HepG2 (cell line): ENCODE measurements around the gene EPHX1. TPM values are rescaled to one million over a fixed set of nuclear protein-coding genes. Genes with fewer than 3 reads are reported as not detected.

Source experiments
- GABPB1 ChIP-seq: IDR thresholded peaks from 2 replicates; pipeline ENCODE4 v1.6.1; 2016; ENCODE audit warnings: mild to moderate bottlenecking, missing genetic modification reagents, moderate library complexity, missing compliant biosample characterization
- GATA4 ChIP-seq: sonication (generic); IDR thresholded peaks from 2 replicates; pipeline ENCODE4 v1.6.1; 2016; ENCODE audit warnings: antibody characterized with exemption, low read depth, borderline replicate concordance
- MTF2 ChIP-seq: sonication (generic); formaldehyde crosslinking; IDR thresholded peaks from 2 replicates; pipeline ENCODE4 v1.5.0; 2020; ENCODE audit warnings: missing genetic modification reagents, borderline replicate concordance
- NFATC3 ChIP-seq: sonication (generic); formaldehyde crosslinking; IDR thresholded peaks from 2 replicates; pipeline ENCODE4 v1.5.1; 2020; ENCODE audit warnings: mild to moderate bottlenecking, missing genetic modification reagents
- POGZ ChIP-seq: sonication (generic); formaldehyde crosslinking; IDR thresholded peaks from 2 replicates; pipeline ENCODE4 v1.4.0; 2020; ENCODE audit warnings: mild to moderate bottlenecking, missing genetic modification reagents
- SP4 ChIP-seq: sonication (generic); formaldehyde crosslinking; IDR thresholded peaks from 2 replicates; pipeline ENCODE4 v1.8.1; 2023; ENCODE audit warnings: mild to moderate bottlenecking, missing genetic modification reagents
- TBX2 ChIP-seq: sonication (generic); formaldehyde crosslinking; IDR thresholded peaks from 2 replicates; pipeline ENCODE4 v1.5.0; 2020; ENCODE audit warnings: missing genetic modification reagents, mild to moderate bottlenecking, borderline replicate concordance
- ZMYM2 ChIP-seq: sonication (generic); formaldehyde crosslinking; IDR thresholded peaks from 2 replicates; pipeline ENCODE4 v1.8.0; 2022; ENCODE audit warnings: mild to moderate bottlenecking, missing genetic modification reagents
- ZNF20 ChIP-seq: sonication (generic); formaldehyde crosslinking; IDR thresholded peaks from 2 replicates; pipeline ENCODE4 v1.4.0; 2020; ENCODE audit warnings: mild to moderate bottlenecking, moderate library complexity, missing genetic modification reagents
- ZNF367 ChIP-seq: sonication (generic); formaldehyde crosslinking; IDR thresholded peaks from 2 replicates; pipeline ENCODE4 v1.4.0; 2020; ENCODE audit warnings: missing genetic modification reagents, borderline replicate concordance
- ZNF441 ChIP-seq: sonication (generic); formaldehyde crosslinking; IDR thresholded peaks from 2 replicates; pipeline ENCODE4 v1.7.0; 2021; ENCODE audit warnings: missing genetic modification reagents, borderline replicate concordance
- ZNF501 ChIP-seq: sonication (generic); formaldehyde crosslinking; IDR thresholded peaks from 2 replicates; pipeline ENCODE4 v1.5.1; 2020; ENCODE audit warnings: mild to moderate bottlenecking, moderate library complexity, missing genetic modification reagents
- ZNF564 ChIP-seq: sonication (generic); formaldehyde crosslinking; IDR thresholded peaks from 2 replicates; pipeline ENCODE4 v1.8.1; 2023; ENCODE audit warnings: mild to moderate bottlenecking, missing genetic modification reagents
- polyA plus RNA-seq, 8 experiments: library from polyadenylated mRNA; depleted of rRNA in 3 of 8; stranded (reverse) in 7 of 8; unstranded in 1 of 8; fragments of >200 nt; fragmentation: Illumina TruSeq in 4 of 8; extraction: Trizol in 4 of 8; gene quantifications; 2 replicates each; pipeline versions ENCODE4 v1.2.1 to v1.2.3, GENCODE V29; 2011 to 2016; ENCODE audit warnings: low read depth in 4 of 8, missing spikeins in 1 of 8, mixed read lengths in 1 of 8; ENCODE audit not compliant: insufficient read depth in 1 of 8
- total RNA-seq, 5 experiments: library from RNA; depleted of rRNA; stranded (reverse); fragments of >200 nt; fragmentation: Illumina TruSeq; extraction: Trizol; gene quantifications; 2 replicates each; pipeline ENCODE4 v1.2.3, GENCODE V29; 2016; ENCODE audit warnings: low read depth in 1 of 5
- TF ChIP-seq, protein P1 (sequence below): sonication (generic); formaldehyde crosslinking; IDR thresholded peaks from 2 replicates; pipeline ENCODE4 v1.4.0; 2020; ENCODE audit warnings: missing genetic modification reagents
- TF ChIP-seq, protein P2 (sequence below): sonication (generic); formaldehyde crosslinking; IDR thresholded peaks from 2 replicates; pipeline ENCODE4 v1.8.1; 2023; ENCODE audit warnings: mild to moderate bottlenecking, inconsistent platforms, moderate library complexity, missing genetic modification reagents, borderline replicate concordance
- TF ChIP-seq, protein P3 (sequence below): sonication (generic); formaldehyde crosslinking; IDR thresholded peaks from 2 replicates; pipeline ENCODE4 v1.5.0; 2020; ENCODE audit warnings: mild to moderate bottlenecking, missing genetic modification reagents, borderline replicate concordance
- TF ChIP-seq, protein P4 (sequence below): sonication (generic); formaldehyde crosslinking; IDR thresholded peaks from 2 replicates; pipeline ENCODE4 v1.5.1; 2020; ENCODE audit warnings: mild to moderate bottlenecking, missing genetic modification reagents, borderline replicate concordance
- TF ChIP-seq, protein P5 (sequence below): IDR thresholded peaks from 2 replicates; pipeline ENCODE4 v1.6.1; 2016; ENCODE audit warnings: control low read depth

EPHX1 gene
- total and polyA plus RNA-seq, 2 of the 13 experiments (the other 11 are each of a cell fraction or from before 2014, with no cell fraction given) = 27.7 to 36.5 TPM

DNA sequence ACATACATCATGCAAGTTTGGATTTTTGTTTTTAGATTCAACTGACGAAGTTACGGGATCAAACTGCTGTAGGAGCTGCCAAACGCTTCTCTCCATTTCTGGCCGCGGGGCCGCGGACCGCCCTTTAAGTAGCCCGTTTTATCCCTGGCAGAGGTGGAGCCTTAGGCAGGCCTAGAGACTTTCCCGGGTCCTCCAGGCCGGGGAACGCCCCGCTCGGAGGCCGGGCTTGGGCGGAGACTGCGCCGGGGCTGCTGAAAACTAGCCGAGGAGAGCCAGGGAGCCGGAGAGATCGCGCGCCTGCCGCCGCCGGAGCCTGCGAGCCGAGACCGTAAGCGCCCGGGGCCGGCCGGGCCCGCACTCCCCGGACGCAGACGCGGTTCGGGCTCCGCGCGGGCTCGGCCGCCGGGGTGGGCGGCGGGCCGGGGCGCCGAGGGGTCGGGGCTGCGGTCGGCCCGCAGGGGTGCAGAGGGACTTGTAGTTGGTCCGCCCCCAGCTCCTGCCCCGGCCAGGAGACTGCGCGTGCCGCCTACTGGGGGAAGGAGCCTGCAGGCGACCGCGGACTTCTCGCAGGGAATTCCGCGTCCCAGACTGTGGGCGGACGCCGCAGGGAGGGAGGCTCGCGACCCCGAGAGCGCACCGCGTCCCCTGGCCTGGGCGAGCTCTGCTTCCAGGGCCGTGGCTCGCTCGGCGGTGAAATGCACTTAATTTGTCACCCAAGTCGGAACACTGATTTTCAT lies at the start of gene EPHX1 (continued):
- TF ChIP-seq, protein P1, sequence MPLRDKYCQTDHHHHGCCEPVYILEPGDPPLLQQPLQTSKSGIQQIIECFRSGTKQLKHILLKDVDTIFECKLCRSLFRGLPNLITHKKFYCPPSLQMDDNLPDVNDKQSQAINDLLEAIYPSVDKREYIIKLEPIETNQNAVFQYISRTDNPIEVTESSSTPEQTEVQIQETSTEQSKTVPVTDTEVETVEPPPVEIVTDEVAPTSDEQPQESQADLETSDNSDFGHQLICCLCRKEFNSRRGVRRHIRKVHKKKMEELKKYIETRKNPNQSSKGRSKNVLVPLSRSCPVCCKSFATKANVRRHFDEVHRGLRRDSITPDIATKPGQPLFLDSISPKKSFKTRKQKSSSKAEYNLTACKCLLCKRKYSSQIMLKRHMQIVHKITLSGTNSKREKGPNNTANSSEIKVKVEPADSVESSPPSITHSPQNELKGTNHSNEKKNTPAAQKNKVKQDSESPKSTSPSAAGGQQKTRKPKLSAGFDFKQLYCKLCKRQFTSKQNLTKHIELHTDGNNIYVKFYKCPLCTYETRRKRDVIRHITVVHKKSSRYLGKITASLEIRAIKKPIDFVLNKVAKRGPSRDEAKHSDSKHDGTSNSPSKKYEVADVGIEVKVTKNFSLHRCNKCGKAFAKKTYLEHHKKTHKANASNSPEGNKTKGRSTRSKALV = peak; percentile 64; the same call in 1 of the 2 replicates
- TF ChIP-seq NFATC3 (CRISPR knock-in tag) = 0 out of 2 replicates have a peak, but pooled peaks have one; percentile 39
- TF ChIP-seq ZNF501 = peak; percentile 62
- TF ChIP-seq, protein P2, sequence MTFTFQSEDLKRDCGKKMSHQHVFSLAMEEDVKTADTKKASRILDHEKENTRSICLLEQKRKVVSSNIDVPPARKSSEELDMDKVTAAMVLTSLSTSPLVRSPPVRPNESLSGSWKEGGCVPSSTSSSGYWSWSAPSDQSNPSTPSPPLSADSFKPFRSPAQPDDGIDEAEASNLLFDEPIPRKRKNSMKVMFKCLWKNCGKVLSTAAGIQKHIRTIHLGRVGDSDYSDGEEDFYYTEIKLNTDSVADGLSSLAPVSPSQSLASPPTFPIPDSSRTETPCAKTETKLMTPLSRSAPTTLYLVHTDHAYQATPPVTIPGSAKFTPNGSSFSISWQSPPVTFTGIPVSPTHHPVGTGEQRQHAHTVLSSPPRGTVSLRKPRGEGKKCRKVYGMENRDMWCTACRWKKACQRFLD (CRISPR knock-in tag) = 0 out of 2 replicates have a peak, but pooled peaks have one; percentile 59
- TF ChIP-seq TBX2 (CRISPR knock-in tag) = 0 out of 2 replicates have a peak, but pooled peaks have one; percentile 26
- TF ChIP-seq MTF2 = 0 out of 2 replicates have a peak, but pooled peaks have one; percentile 57
- 0 out of 2 replicates have a peak, but pooled peaks have one; percentile 27 for TF ChIP-seq ZNF367
- peak; percentile 34; the same call in 1 of the 2 replicates for TF ChIP-seq ZNF441 (CRISPR knock-in tag)
- 0 out of 2 replicates have a peak, but pooled peaks have one; percentile 39 for TF ChIP-seq GATA4
- peak; percentile 62 for TF ChIP-seq POGZ
- TF ChIP-seq ZNF564 (CRISPR knock-in tag) = 0 out of 2 replicates have a peak, but pooled peaks have one; percentile 11
- TF ChIP-seq, protein P3, sequence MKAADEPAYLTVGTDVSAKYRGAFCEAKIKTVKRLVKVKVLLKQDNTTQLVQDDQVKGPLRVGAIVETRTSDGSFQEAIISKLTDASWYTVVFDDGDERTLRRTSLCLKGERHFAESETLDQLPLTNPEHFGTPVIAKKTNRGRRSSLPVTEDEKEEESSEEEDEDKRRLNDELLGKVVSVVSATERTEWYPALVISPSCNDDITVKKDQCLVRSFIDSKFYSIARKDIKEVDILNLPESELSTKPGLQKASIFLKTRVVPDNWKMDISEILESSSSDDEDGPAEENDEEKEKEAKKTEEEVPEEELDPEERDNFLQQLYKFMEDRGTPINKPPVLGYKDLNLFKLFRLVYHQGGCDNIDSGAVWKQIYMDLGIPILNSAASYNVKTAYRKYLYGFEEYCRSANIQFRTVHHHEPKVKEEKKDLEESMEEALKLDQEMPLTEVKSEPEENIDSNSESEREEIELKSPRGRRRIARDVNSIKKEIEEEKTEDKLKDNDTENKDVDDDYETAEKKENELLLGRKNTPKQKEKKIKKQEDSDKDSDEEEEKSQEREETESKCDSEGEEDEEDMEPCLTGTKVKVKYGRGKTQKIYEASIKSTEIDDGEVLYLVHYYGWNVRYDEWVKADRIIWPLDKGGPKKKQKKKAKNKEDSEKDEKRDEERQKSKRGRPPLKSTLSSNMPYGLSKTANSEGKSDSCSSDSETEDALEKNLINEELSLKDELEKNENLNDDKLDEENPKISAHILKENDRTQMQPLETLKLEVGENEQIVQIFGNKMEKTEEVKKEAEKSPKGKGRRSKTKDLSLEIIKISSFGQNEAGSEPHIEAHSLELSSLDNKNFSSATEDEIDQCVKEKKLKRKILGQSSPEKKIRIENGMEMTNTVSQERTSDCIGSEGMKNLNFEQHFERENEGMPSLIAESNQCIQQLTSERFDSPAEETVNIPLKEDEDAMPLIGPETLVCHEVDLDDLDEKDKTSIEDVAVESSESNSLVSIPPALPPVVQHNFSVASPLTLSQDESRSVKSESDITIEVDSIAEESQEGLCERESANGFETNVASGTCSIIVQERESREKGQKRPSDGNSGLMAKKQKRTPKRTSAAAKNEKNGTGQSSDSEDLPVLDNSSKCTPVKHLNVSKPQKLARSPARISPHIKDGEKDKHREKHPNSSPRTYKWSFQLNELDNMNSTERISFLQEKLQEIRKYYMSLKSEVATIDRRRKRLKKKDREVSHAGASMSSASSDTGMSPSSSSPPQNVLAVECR (CRISPR knock-in tag) = peak; percentile 52; the same call in 1 of the 2 replicates
- 0 out of 2 replicates have a peak, but pooled peaks have one; percentile 39 for TF ChIP-seq ZNF20
- 0 out of 2 replicates have a peak, but pooled peaks have one; percentile 30 for TF ChIP-seq ZMYM2 (CRISPR knock-in tag)
- TF ChIP-seq SP4 = peak; percentile 41; the same call in 1 of the 2 replicates
- TF ChIP-seq, protein P4, sequence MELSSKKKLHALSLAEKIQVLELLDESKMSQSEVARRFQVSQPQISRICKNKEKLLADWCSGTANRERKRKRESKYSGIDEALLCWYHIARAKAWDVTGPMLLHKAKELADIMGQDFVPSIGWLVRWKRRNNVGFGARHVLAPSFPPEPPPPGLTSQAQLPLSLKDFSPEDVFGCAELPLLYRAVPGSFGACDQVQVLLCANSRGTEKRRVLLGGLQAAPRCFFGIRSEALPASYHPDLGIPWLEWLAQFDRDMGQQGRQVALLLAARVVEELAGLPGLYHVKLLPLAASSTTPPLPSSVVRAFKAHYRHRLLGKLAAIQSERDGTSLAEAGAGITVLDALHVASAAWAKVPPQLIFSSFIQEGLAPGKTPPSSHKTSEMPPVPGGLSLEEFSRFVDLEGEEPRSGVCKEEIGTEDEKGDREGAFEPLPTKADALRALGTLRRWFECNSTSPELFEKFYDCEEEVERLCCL (CRISPR knock-in tag) = 0 out of 2 replicates have a peak, but pooled peaks have one; percentile 32
- peak; percentile 53; the same call in 1 of the 2 replicates for TF ChIP-seq GABPB1 (CRISPR knock-in tag)
- TF ChIP-seq, protein P5, sequence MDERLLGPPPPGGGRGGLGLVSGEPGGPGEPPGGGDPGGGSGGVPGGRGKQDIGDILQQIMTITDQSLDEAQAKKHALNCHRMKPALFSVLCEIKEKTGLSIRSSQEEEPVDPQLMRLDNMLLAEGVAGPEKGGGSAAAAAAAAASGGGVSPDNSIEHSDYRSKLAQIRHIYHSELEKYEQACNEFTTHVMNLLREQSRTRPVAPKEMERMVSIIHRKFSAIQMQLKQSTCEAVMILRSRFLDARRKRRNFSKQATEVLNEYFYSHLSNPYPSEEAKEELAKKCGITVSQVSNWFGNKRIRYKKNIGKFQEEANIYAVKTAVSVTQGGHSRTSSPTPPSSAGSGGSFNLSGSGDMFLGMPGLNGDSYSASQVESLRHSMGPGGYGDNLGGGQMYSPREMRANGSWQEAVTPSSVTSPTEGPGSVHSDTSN (CRISPR knock-in tag) = no peak
